Fibroblast of lung (primary cell): ENCODE results near the gene EVX1. TPM values are rescaled to one million over a fixed set of nuclear protein-coding genes. Genes with fewer than 3 reads are reported as not detected.
A peak's percentile ranks its signal among the peaks of the same experiment; 100 is the strongest.

ENCODE experiments used
- DNase-seq, 2 donors: peaks; one replicate each; pipeline versions ENCODE4 v3.0.0 to v3.0.0-alpha.2; 2010; ENCODE audit warnings: low read depth in 2 of 2
- H2AFZ ChIP-seq: 2 replicates; pipeline ENCODE4 v1.5.1; 2012; ENCODE audit warnings: low read length, control low read depth, inconsistent platforms
- H3K27ac ChIP-seq: 2 replicates; pipeline ENCODE4 v1.5.1; 2011; ENCODE audit warnings: low read length, control low read depth; ENCODE audit not compliant: insufficient read depth
- H3K27me3 ChIP-seq: 2 replicates; pipeline ENCODE4 v1.5.1; 2011; ENCODE audit warnings: mild to moderate bottlenecking, low read length; ENCODE audit not compliant: control insufficient read depth, insufficient read depth
- H3K36me3 ChIP-seq: 2 replicates; pipeline ENCODE4 v1.5.1; 2011; ENCODE audit warnings: low read length; ENCODE audit not compliant: control insufficient read depth, insufficient read depth
- H3K4me1 ChIP-seq: 2 replicates; pipeline ENCODE4 v1.5.1; 2011; ENCODE audit warnings: low read length; ENCODE audit not compliant: control insufficient read depth, insufficient read depth; ENCODE audit errors: extremely low read depth
- H3K4me2 ChIP-seq: 2 replicates; pipeline ENCODE4 v1.5.1; 2011; ENCODE audit warnings: low read length, control low read depth; ENCODE audit not compliant: insufficient read depth; ENCODE audit errors: extremely low read depth
- H3K4me3 ChIP-seq, 4 experiments: fragments of 200-600 bp in 1 of 4; sonication (generic) in 1 of 4; replicated peaks in 1 of 4; 2 replicates each; pipeline ENCODE4 v1.5.1; 2011 to 2016; ENCODE audit warnings: low read length in 4 of 4, low read depth in 3 of 4, mild to moderate bottlenecking in 3 of 4, control low read depth in 2 of 4, inconsistent platforms in 1 of 4, mixed read lengths in 1 of 4; ENCODE audit not compliant: insufficient read depth in 1 of 4; ENCODE audit errors: control extremely low read depth in 1 of 4
- H3K79me2 ChIP-seq: 2 replicates; pipeline ENCODE4 v1.5.1; 2012; ENCODE audit warnings: mild to moderate bottlenecking, low read length, inconsistent platforms; ENCODE audit not compliant: control insufficient read depth, insufficient read depth
- H3K9ac ChIP-seq: 2 replicates; pipeline ENCODE4 v1.5.1; 2011; ENCODE audit warnings: mild to moderate bottlenecking, low read length, control low read depth; ENCODE audit not compliant: insufficient read depth
- H3K9me3 ChIP-seq: 2 replicates; pipeline ENCODE4 v1.5.1; 2012; ENCODE audit warnings: low read depth, low read length; ENCODE audit not compliant: control insufficient read depth, insufficient read depth
- H4K20me1 ChIP-seq: 2 replicates; pipeline ENCODE4 v1.5.1; 2011; ENCODE audit warnings: low read length; ENCODE audit not compliant: control insufficient read depth, insufficient read depth; ENCODE audit errors: extremely low read depth
- EZH2 ChIP-seq: IDR thresholded peaks from 2 replicates; pipeline ENCODE4 v1.5.1; 2012; ENCODE audit warnings: low read length, control low read depth, mild to moderate bottlenecking; ENCODE audit errors: missing control alignments
- polyA plus RNA-seq, 2 donors: library from polyadenylated mRNA; depleted of rRNA in 1 of 2; stranded (reverse) in 1 of 2; unstranded in 1 of 2; fragments of >200 nt; gene quantifications; 2 replicates each; pipeline ENCODE4 v1.2.1, GENCODE V29; 2011 to 2012; ENCODE audit warnings: missing spikeins in 1 of 2
- total RNA-seq: library from RNA; depleted of rRNA; stranded (reverse); fragments of >200 nt; gene quantifications from 2 replicates; pipeline ENCODE4 v1.2.1, GENCODE V29; 2014
- TF ChIP-seq, protein P1 (sequence below), 2 donors: IDR thresholded peaks in 1 of 2; conservative IDR thresholded peaks in 1 of 2; 1 replicate in 1 of 2; 2 replicates in 1 of 2; pipeline ENCODE4 v1.5.1; 2011 to 2012; ENCODE audit warnings: low read length in 2 of 2, control low read depth in 1 of 2, inconsistent platforms in 1 of 2, low read depth in 1 of 2, mild to moderate bottlenecking in 1 of 2

The EVX1 gene
- total and polyA plus RNA-seq, 2 donors (not counting 1 experiment from before 2014, with no cell fraction given): not detected

DNA sequence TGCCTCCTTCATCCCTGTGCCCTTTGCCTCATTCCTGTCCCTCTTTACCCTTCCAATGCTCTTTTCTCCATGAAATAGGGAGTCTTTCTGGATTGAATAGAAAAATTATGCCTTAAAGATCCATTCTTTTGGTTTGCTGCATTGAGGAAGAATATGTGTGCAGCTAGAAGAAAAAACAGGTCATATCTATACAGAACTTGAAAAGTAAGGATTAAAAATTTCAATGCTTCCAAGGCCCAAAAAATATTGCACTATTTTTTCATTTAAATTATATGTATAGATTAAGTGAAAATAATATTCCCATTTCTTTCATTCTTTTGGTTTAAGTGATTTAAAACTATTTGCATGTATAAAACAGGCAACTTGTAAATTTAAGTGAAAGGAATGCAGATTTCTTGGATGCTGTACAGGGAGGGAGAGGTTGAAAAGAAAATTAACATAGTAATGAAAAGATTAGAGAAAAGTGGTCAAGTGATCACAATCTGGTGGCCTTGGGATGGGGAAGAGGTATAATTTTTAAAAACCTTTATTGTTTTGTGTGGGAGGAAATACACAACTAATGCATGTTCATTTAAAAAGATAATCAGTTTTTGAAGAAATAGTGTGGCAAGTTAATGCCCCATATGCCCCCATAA, 18.5 kb upstream of the EVX1 start:
- Histone ChIP-seq H4K20me1 (no peaks in the 10 kb centered on the region), H3K9me3 (no peaks in the 10 kb centered on the region), H3K9ac (no peak overlapping the region), H3K27ac (no peak overlapping the region), H3K4me2 (no peak overlapping the region), H3K4me3 (no peak overlapping the region), H3K27me3 (peaks cover 58% of the 10 kb centered on the region), H3K4me1 (no peaks in the 10 kb centered on the region), H3K79me2 (no peaks in the 10 kb centered on the region), H2AFZ (no peak overlapping the region), H3K36me3 (no peaks in the 10 kb centered on the region)
- no peak for DNase-seq
- TF ChIP-seq, protein P1, sequence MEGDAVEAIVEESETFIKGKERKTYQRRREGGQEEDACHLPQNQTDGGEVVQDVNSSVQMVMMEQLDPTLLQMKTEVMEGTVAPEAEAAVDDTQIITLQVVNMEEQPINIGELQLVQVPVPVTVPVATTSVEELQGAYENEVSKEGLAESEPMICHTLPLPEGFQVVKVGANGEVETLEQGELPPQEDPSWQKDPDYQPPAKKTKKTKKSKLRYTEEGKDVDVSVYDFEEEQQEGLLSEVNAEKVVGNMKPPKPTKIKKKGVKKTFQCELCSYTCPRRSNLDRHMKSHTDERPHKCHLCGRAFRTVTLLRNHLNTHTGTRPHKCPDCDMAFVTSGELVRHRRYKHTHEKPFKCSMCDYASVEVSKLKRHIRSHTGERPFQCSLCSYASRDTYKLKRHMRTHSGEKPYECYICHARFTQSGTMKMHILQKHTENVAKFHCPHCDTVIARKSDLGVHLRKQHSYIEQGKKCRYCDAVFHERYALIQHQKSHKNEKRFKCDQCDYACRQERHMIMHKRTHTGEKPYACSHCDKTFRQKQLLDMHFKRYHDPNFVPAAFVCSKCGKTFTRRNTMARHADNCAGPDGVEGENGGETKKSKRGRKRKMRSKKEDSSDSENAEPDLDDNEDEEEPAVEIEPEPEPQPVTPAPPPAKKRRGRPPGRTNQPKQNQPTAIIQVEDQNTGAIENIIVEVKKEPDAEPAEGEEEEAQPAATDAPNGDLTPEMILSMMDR (conservative IDR thresholded peaks at IDR 0.05 in 1 of 2, IDR thresholded peaks at IDR 0.05 in 1 of 2; ENCODE audit: low read depth in 1 of 2, low read length in 2 of 2): no peak
- no peak for TF ChIP-seq EZH2

DNA sequence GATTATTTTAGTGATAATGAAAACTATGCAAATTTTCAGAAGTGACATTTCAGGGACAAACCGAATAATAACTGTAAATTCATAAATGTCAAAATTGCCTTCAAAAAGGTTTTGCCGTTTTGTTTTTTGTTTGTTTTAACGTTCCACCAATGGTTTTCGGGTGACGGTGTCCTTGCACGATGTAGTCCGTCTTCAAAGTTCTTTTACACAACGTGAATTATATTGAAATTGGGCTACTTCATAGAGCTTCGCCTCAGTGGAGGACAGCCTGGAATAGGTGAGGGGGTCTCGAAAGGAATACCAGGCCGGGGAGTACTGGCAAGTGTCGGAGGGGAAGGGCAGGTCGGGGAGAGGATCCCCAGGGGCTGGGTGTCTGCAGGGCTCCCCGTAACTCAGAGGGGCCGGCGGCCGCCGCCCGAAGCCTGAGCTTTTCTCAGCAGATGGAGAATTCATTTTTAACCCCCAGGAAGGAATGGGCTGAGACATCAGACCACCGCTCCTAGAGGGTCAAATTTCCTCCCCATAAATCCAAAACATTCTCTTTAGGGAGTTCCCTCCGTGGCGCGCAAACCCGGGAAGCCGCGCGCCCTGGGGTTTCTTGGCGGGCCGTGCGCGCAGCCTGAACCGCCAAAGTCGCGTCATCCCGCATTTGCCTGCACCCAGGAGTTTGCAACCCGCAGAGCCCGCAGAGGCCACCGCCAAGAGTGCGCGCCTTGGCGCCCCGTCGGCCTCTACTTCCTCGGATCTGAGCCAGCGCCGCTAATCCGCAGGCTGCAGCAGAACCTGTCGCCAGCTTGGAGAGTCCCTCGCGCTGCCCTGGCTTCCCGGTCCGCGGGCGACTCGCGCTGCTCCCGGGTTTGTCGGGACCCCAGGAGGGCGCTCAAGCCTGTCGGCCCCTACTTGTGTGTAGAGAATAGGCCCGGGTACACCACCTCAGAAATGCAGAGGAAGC, 17.3 kb upstream of the EVX1 start:
- Histone ChIP-seq H3K27ac (no peak overlapping the region), H3K9me3 (no peaks in the 10 kb centered on the region), H3K4me2 (no peak overlapping the region), H4K20me1 (no peaks in the 10 kb centered on the region), H3K36me3 (no peaks in the 10 kb centered on the region), H3K9ac (no peak overlapping the region), H3K79me2 (no peaks in the 10 kb centered on the region), H3K4me1 (no peaks in the 10 kb centered on the region), H3K27me3 (peaks cover 48% of the 10 kb centered on the region), H3K4me3 (no peak overlapping the region), H2AFZ (no peak overlapping the region)
- DNase-seq: no peak
- peak; percentile 49 for TF ChIP-seq EZH2
- TF ChIP-seq, protein P1 (conservative IDR thresholded peaks at IDR 0.05 in 1 of 2, IDR thresholded peaks at IDR 0.05 in 1 of 2; ENCODE audit: low read depth in 1 of 2, low read length in 2 of 2): no peak

DNA sequence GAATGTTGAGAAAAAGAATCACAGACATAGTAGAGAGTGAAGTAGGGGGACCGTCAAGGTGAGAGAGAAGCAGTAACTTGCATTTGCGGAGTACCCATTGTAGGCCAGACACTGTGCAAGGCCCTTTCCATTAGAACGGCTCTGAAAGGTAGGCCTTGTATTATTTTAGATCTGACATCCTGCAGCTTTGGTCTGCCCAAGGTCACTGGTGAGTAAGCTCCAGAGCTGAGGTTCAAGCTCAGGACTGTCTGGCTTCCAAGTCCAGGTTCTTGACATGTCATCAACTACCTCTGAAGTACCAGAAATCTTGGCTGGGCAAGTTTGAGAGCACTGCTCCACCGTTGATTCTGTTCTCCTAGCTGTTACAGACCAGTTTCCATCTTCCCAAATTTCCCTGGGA, 13.2 kb upstream of the EVX1 start:
- Histone ChIP-seq H3K4me2 (no peak overlapping the region), H2AFZ (no peak overlapping the region), H3K36me3 (no peaks in the 10 kb centered on the region), H3K4me3 (no peak overlapping the region), H4K20me1 (no peaks in the 10 kb centered on the region), H3K79me2 (no peaks in the 10 kb centered on the region), H3K27ac (no peak overlapping the region), H3K9me3 (no peaks in the 10 kb centered on the region), H3K27me3 (peaks cover 27% of the 10 kb centered on the region), H3K4me1 (no peaks in the 10 kb centered on the region), H3K9ac (no peak overlapping the region)
- TF ChIP-seq, protein P1 (conservative IDR thresholded peaks at IDR 0.05 in 1 of 2, IDR thresholded peaks at IDR 0.05 in 1 of 2; ENCODE audit: low read depth in 1 of 2, low read length in 2 of 2): no peak
- no peak for TF ChIP-seq EZH2
- DNase-seq: no peak
